GM10248 (cell line): ENCODE data around the gene GSTM3.

Experiments
- CTCF ChIA-PET: fragments of 300-600 bp; sonication (Branson Sonifier 250); formaldehyde crosslinking; extraction: SDS; loops from one replicate; lab custom pipeline; 2021; ENCODE audit warnings: antibody characterized with exemption; lab: Yijun Ruan, JAX
- POLR2A ChIA-PET: fragments of 350-650 bp; sonication (Branson Sonifier 250); formaldehyde crosslinking; extraction: SDS; loops from one replicate; lab custom pipeline; 2020; ENCODE audit warnings: antibody characterized with exemption; lab: Yijun Ruan, JAX
- DNase-seq: peaks from one replicate; pipeline ENCODE4 v3.0.0; 2012; ENCODE audit errors: extremely low spot score
- TF ChIP-seq, protein P1 (sequence below): IDR thresholded peaks from 2 replicates; pipeline ENCODE4 v1.5.1; 2012; ENCODE audit warnings: mild to moderate bottlenecking, low read depth; ENCODE audit errors: extremely low read depth, missing control alignments, control extremely low read depth

The GSTM3 gene

DNA sequence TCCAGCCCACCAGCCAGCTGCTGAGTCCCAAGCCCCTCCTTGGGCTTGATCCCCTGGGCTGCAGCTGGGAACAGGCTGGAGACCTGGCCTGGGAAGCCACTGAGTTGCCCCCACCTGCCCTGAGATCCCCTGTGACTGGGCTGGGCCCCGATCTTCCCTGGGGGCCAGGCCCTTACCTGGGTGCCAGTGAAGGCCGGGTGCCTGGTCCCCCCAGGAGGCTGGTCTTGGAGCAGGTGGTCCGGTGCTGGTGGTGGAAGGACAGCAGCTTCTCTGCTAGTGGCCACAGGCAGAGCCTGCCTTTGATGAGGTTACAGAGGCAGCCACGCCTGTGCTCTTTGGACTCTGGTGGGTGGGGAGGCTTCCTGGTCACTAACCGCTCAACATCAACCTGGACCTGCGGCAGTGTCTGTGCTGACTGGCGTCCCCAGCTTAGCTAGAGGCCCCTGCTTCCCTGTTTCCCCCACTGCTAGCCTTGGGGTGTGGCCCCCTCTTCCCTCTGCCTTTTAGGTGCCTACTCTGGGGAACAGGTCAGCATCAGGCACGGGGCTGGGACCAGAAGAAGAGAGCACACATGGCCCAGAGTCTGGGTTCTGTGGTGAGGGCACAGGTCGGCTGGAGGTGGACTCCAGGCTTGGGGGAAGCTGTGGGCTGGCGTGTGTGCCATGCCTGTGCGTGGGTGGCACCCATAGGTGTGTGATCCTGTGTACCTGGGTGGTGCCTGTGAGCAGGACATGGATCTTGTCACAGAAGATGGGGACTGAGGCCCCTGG is 23.0 kb upstream of the GSTM3 start, which contains the start of gene EPS8L3:
Gene EPS8L3 (minus strand): TSS at position 278 of the 770 bp plus-strand sequence. CDS start 2,174 bp downstream, outside the sequence.
- TF ChIP-seq, protein P1, sequence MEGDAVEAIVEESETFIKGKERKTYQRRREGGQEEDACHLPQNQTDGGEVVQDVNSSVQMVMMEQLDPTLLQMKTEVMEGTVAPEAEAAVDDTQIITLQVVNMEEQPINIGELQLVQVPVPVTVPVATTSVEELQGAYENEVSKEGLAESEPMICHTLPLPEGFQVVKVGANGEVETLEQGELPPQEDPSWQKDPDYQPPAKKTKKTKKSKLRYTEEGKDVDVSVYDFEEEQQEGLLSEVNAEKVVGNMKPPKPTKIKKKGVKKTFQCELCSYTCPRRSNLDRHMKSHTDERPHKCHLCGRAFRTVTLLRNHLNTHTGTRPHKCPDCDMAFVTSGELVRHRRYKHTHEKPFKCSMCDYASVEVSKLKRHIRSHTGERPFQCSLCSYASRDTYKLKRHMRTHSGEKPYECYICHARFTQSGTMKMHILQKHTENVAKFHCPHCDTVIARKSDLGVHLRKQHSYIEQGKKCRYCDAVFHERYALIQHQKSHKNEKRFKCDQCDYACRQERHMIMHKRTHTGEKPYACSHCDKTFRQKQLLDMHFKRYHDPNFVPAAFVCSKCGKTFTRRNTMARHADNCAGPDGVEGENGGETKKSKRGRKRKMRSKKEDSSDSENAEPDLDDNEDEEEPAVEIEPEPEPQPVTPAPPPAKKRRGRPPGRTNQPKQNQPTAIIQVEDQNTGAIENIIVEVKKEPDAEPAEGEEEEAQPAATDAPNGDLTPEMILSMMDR: no peak
- ChIA-PET CTCF (interaction anchor here (0.6 to 3.3 kb wide), 2 partner anchors 11 to 121 kb away, joined by 3 to 37 read pairs; no protein-coding TSS in a partner anchor), POLR2A (no interaction called here)
- no peak for DNase-seq

DNA sequence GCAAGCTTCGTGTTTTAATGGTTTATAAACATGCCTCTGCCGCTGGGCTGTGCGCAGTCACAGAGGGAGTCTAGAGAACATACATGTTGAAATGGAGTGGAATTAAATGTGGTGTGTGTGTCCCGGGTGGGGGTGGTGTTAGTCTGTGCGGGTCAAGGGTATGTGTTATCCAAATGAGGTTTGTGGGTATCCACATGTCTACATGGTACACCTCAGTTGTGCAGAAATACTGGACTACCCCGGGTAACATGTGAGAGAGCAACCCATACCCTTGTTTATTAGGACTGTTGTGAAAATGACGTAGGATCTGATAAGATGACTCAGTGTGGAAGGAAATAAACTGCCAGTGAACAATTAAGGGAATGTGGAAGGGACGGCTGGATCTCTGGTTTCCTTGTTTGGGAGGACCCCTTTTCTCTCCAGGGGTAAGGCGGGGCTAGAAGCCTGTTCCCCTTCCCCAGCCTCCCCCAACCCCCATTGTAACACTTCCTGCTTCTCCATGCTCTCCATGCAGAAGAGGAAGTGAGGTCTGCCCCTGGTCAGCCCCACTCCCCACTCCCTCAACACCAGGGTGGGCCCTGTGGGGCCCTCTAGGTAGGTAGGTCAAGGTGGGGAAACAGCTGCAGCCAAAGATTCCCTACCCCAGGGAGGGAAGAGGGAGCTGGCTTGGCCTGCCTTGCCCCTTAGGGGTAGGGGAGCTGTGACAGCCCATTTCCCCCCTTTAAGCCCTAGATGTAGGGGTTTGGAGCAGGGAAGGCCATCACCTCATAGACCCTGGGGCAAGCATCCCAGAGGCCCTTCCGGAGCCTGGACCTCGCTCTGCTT is 22.2 kb upstream of the GSTM3 start:
- CTCF ChIA-PET: interaction anchor here (0.6 to 4.3 kb wide), 4 partner anchors 11 to 120 kb away, joined by 3 to 37 read pairs (median 12); no protein-coding TSS in a partner anchor
- no peak for DNase-seq
- POLR2A ChIA-PET: no interaction called here
- TF ChIP-seq, protein P1: no peak

GRCh38 chr1:109762039-109762585 is 21.3 kb upstream of the GSTM3 start:
- ChIA-PET POLR2A (no interaction called here), CTCF (interaction anchor here (0.6 to 4.3 kb wide), 4 partner anchors 8 to 122 kb away, joined by 3 to 19 read pairs (median 7); no protein-coding TSS in a partner anchor)
- DNase-seq: no peak
- TF ChIP-seq, protein P1: no peak

- TF ChIP-seq, protein P1: no peak
- ChIA-PET CTCF (interaction anchor here (0.6 to 4.3 kb wide), 4 partner anchors 8 to 121 kb away, joined by 3 to 19 read pairs (median 7); no protein-coding TSS in a partner anchor), POLR2A (no interaction called here)
- no peak for DNase-seq
Measured at GRCh38 chr1:109761227-109762038, 20.6 kb upstream of the GSTM3 start.

GRCh38 chr1:109760581-109761226 is 19.9 kb upstream of the GSTM3 start:
- DNase-seq: no peak
- POLR2A ChIA-PET: no interaction called here
- TF ChIP-seq, protein P1: no peak
- CTCF ChIA-PET: interaction anchor here (0.7 to 4.3 kb wide), 5 partner anchors 16 to 299 kb away, joined by 3 to 19 read pairs (median 4); partner anchors contain the start of gene AHCYL1
